Mucosa of descending colon (tissue), 3 donors: ENCODE results near the gene TXNDC11. TPM values are rescaled to one million over a fixed set of nuclear protein-coding genes. Genes with fewer than 3 reads are reported as not detected.

Experiments
- ATAC-seq: fragments of 200-7000 bp; cut with Tn5 transposase; one replicate; pipeline ENCODE4 v1.9.1; 2020; ENCODE audit warnings: mild to moderate bottlenecking, moderate library complexity
- DNase-seq, 3 donors: peaks; one replicate each; pipeline ENCODE4 v3.0.0-alpha.2; 2020
- H3K36me3 ChIP-seq: fragments of 200-600 bp; one replicate; pipeline ENCODE4 v1.8.0; 2021; ENCODE audit warnings: low read depth, mild to moderate bottlenecking
- H3K4me1 ChIP-seq: fragments of 200-600 bp; one replicate; pipeline ENCODE4 v1.8.0; 2021; ENCODE audit warnings: low read depth, mild to moderate bottlenecking
- H3K4me3 ChIP-seq: fragments of 200-600 bp; one replicate; pipeline ENCODE4 v1.8.0; 2021; ENCODE audit warnings: mild to moderate bottlenecking
- H3K9me3 ChIP-seq: fragments of 200-600 bp; one replicate; pipeline ENCODE4 v1.8.0; 2021; ENCODE audit warnings: mild to moderate bottlenecking
- CTCF ChIP-seq: fragments of 200-600 bp; IDR thresholded peaks from one replicate; pipeline ENCODE4 v1.8.0; 2022; ENCODE audit warnings: antibody characterized with exemption, mild to moderate bottlenecking
- intact Hi-C, 2 donors: fragments of 100-400 bp; cut with DNase I in 1 of 2; cut with micrococcal nuclease in 1 of 2; formaldehyde crosslinking; loops; one replicate each; pipeline versions ENCODE4 v1.11.0 to v1.11.1; 2022; cut with DNase I, micrococcal nuclease
- total RNA-seq, 3 donors: library from RNA; stranded (reverse); fragmentation: NEBNext Ultra II Directional in 2 of 3; extraction: Animal tissue kit (Norgen Biotek cat#: 25700) in 2 of 3; gene quantifications; one replicate each; pipeline versions ENCODE4 v1.2.1 to v1.2.4, GENCODE V29; 2021 to 2023
- donor health status: DM: no; HTN: no; CAD: no; lungs with moderate emphysema.
- donor health status: DM: no; HTN: no; CAD: no.
- donor health status: DM: no; HTN: yes; CAD: no.

Gene TXNDC11
- total RNA-seq, 3 donors from 2014 or later: 52.3 to 71.9 (median 60.3) TPM

DNA sequence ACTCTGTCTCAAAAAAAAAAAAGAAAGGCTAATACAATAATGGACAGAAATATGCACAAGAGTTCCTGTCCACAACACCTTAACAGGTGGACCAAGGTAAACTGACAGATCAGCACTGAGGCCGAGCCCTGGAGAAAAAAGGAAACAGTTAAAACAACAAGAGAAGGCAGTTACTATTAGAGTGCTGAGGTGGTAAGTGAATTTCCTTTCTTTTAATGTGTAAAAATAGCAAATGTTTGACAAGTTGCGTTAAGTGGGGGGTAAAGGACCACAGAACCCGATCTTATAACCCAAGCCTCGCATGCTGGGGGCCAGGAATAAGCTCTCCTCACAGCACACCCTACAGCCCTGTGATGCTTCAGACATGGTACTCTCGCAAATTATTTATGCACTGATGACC lies 24.8 kb downstream of the TXNDC11 start:
- Histone ChIP-seq H3K4me1 (peaks cover 11% of the 10 kb centered on the region), H3K9me3 (no peaks in the 10 kb centered on the region), H3K36me3 (no peaks in the 10 kb centered on the region), H3K4me3 (no peak overlapping the region)
- TF ChIP-seq CTCF: no peak
- DNase-seq (no peak), ATAC-seq (no peak)
- intact Hi-C loops: no loop called here

GRCh38 chr16:11716336-11716735 lies 26.3 kb downstream of the TXNDC11 start:
- no peak for ATAC-seq
- intact Hi-C loops: no loop called here
- no peaks in the 10 kb centered on the region for H3K36me3 ChIP-seq
- no peak for DNase-seq
- no peak overlapping the region for H3K4me3 ChIP-seq
- TF ChIP-seq CTCF: no peak
- no peaks in the 10 kb centered on the region for H3K4me1 ChIP-seq
- no peaks in the 10 kb centered on the region for H3K9me3 ChIP-seq

- DNase-seq (no peak), ATAC-seq (no peak)
- intact Hi-C loops: no loop called here
- no peak for TF ChIP-seq CTCF
- Histone ChIP-seq H3K4me3 (no peak overlapping the region), H3K4me1 (no peaks in the 10 kb centered on the region), H3K36me3 (no peaks in the 10 kb centered on the region), H3K9me3 (no peaks in the 10 kb centered on the region)
These were observed 27.3 kb downstream of the TXNDC11 start for GRCh38 chr16:11715246-11715947.

- intact Hi-C loops: no loop called here
- H3K36me3 ChIP-seq: no peaks in the 10 kb centered on the region
- H3K4me3 ChIP-seq: no peak overlapping the region
- TF ChIP-seq CTCF: no peak
- H3K4me1 ChIP-seq: no peaks in the 10 kb centered on the region
- no peaks in the 10 kb centered on the region for H3K9me3 ChIP-seq
- ATAC-seq (no peak), DNase-seq (no peak)
These were observed 30.5 kb downstream of the TXNDC11 start for GRCh38 chr16:11712122-11712521.

GRCh38 chr16:11711662-11712061 lies 31.0 kb downstream of the TXNDC11 start:
- no peaks in the 10 kb centered on the region for H3K9me3 ChIP-seq
- H3K36me3 ChIP-seq: no peaks in the 10 kb centered on the region
- no peak for ATAC-seq
- no peaks in the 10 kb centered on the region for H3K4me1 ChIP-seq
- intact Hi-C loops: no loop called here
- no peak overlapping the region for H3K4me3 ChIP-seq
- DNase-seq: no peak
- no peak for TF ChIP-seq CTCF

DNA sequence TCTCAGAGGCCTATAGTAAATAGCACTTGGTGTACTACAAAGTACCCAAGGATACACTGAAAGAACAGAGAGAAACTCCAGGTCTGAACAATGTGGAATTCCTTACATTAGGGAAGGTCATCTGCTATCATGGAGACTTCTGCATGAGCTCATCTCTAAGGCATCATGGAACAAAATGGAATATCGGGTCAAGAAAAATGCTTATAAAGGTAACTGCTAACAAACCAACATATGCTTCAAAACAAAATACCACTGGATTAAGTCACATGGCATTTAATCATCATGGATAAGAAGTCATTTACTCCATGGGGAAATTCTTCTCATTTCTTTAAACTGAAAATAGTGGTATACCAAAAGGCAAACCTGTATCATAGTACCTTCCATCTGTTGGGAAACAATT lies 34.2 kb downstream of the TXNDC11 start:
- H3K36me3 ChIP-seq: no peaks in the 10 kb centered on the region
- no peaks in the 10 kb centered on the region for H3K4me1 ChIP-seq
- H3K9me3 ChIP-seq: no peaks in the 10 kb centered on the region
- no peak overlapping the region for H3K4me3 ChIP-seq
- no peak for DNase-seq
- intact Hi-C loops: no loop called here
- no peak for TF ChIP-seq CTCF
- no peak for ATAC-seq
